CD14-positive monocyte (primary cell): ENCODE measurements around the gene EXD3. TPM values are rescaled to one million over a fixed set of nuclear protein-coding genes. Genes with fewer than 3 reads are reported as not detected.

ENCODE experiments used
- DNase-seq, 3 donors: peaks; one replicate each; pipeline ENCODE4 v3.0.0-alpha.2; 2011 to 2022
- H2AFZ ChIP-seq: 2 replicates; pipeline ENCODE4 v1.6.0; 2012; ENCODE audit warnings: mild to moderate bottlenecking, low read depth, low read length, inconsistent platforms; ENCODE audit not compliant: insufficient read depth, poor library complexity, severe bottlenecking
- H3K27ac ChIP-seq, 2 donors: 1 replicate in 1 of 2; 2 replicates in 1 of 2; pipeline ENCODE4 v1.5.1; 2012 to 2013; ENCODE audit warnings: low read length in 2 of 2, control low read depth in 1 of 2, inconsistent platforms in 1 of 2, low read depth in 1 of 2, mild to moderate bottlenecking in 1 of 2
- H3K27me3 ChIP-seq, 2 donors: one replicate each; pipeline versions ENCODE4 v1.6.0 to v1.6.1; 2011 to 2013; ENCODE audit warnings: low read length in 2 of 2; ENCODE audit not compliant: control insufficient read depth in 2 of 2, insufficient read depth in 2 of 2
- H3K36me3 ChIP-seq, 2 donors: replicated peaks in 1 of 2; 1 replicate in 1 of 2; 2 replicates in 1 of 2; pipeline versions ENCODE4 v1.5.1 to v1.6.1; 2012 to 2013; ENCODE audit warnings: low read length in 2 of 2, control low read depth in 1 of 2, inconsistent platforms in 1 of 2, mild to moderate bottlenecking in 1 of 2; ENCODE audit not compliant: insufficient read depth in 2 of 2, control insufficient read depth in 1 of 2
- H3K4me1 ChIP-seq, 2 donors: 1 replicate in 1 of 2; 2 replicates in 1 of 2; pipeline versions ENCODE4 v1.5.1 to v1.6.1; 2012 to 2013; ENCODE audit warnings: low read length in 2 of 2, control low read depth in 1 of 2, inconsistent platforms in 1 of 2, mild to moderate bottlenecking in 1 of 2, moderate library complexity in 1 of 2; ENCODE audit not compliant: insufficient read depth in 2 of 2, control insufficient read depth in 1 of 2
- H3K4me2 ChIP-seq: replicated peaks from 2 replicates; pipeline ENCODE3; 2012; ENCODE audit warnings: low read length, moderate library complexity, mild to moderate bottlenecking; ENCODE audit not compliant: poor library complexity, severe bottlenecking; ENCODE audit errors: extremely low read depth
- H3K4me3 ChIP-seq, 3 experiments: fragments of 200-600 bp in 1 of 3; sonication (generic) in 1 of 3; replicated peaks in 1 of 3; 1 replicate in 2 of 3; 2 replicates in 1 of 3; pipeline ENCODE4 v1.5.1; 2011 to 2013; ENCODE audit warnings: low read length in 3 of 3, mild to moderate bottlenecking in 3 of 3, control low read depth in 2 of 3, low read depth in 2 of 3, inconsistent platforms in 1 of 3, moderate library complexity in 1 of 3
- H3K79me2 ChIP-seq: 2 replicates; pipeline ENCODE4 v1.6.0; 2012; ENCODE audit warnings: mild to moderate bottlenecking, control low read depth, inconsistent platforms, low read length, moderate library complexity; ENCODE audit not compliant: insufficient read depth
- H3K9ac ChIP-seq: 2 replicates; pipeline ENCODE4 v1.6.0; 2017; ENCODE audit warnings: low read length, mild to moderate bottlenecking; ENCODE audit not compliant: insufficient read depth, poor library complexity, severe bottlenecking
- H3K9me3 ChIP-seq, 2 donors: replicated peaks in 1 of 2; 1 replicate in 1 of 2; 2 replicates in 1 of 2; pipeline versions ENCODE4 v1.5.1 to v1.6.1; 2012 to 2013; ENCODE audit warnings: low read length in 2 of 2, control low read depth in 1 of 2; ENCODE audit not compliant: control insufficient read depth in 1 of 2, insufficient read depth in 1 of 2
- H4K20me1 ChIP-seq: 2 replicates; pipeline ENCODE4 v1.6.0; 2012; ENCODE audit warnings: mild to moderate bottlenecking, low read length, control low read depth, moderate library complexity; ENCODE audit not compliant: insufficient read depth
- H3K27ac Mint-ChIP-seq, 7 donors: one replicate each; pipeline ENCODE4 v1.8.0; 2020; ENCODE audit warnings: mild to moderate bottlenecking in 7 of 7, mixed read lengths in 7 of 7, moderate library complexity in 6 of 7, inconsistent platforms in 2 of 7
- H3K27me3 Mint-ChIP-seq, 3 donors: one replicate each; pipeline ENCODE4 v1.8.0; 2021 to 2022; ENCODE audit warnings: low read depth in 3 of 3, mild to moderate bottlenecking in 3 of 3, mixed read lengths in 3 of 3, moderate library complexity in 3 of 3, inconsistent platforms in 1 of 3
- H3K36me3 Mint-ChIP-seq, 2 donors: one replicate each; pipeline ENCODE4 v1.8.0; 2020; ENCODE audit warnings: mixed read lengths in 2 of 2, inconsistent platforms in 1 of 2, mild to moderate bottlenecking in 1 of 2
- H3K4me1 Mint-ChIP-seq: one replicate; pipeline ENCODE4 v1.8.0; 2020; ENCODE audit warnings: mild to moderate bottlenecking, mixed read lengths
- H3K4me3 Mint-ChIP-seq, 2 donors: one replicate each; pipeline ENCODE4 v1.8.0; 2020; ENCODE audit warnings: mild to moderate bottlenecking in 2 of 2, mixed read lengths in 2 of 2, moderate library complexity in 1 of 2
- H3K9me3 Mint-ChIP-seq, 7 donors: one replicate each; pipeline ENCODE4 v1.8.0; 2020 to 2022; ENCODE audit warnings: mixed read lengths in 7 of 7, mild to moderate bottlenecking in 6 of 7, moderate library complexity in 6 of 7, inconsistent platforms in 2 of 7
- WGBS: methylation state at CpG from one replicate; pipeline ENCODE4 v1.1.5; 2013; ENCODE audit warnings: missing lambda C conversion rate; ENCODE audit not compliant: insufficient coverage; 5-methylcytosine and 5-hydroxymethylcytosine counted together
- intact Hi-C, 2 donors: fragments of 100-400 bp; cut with micrococcal nuclease; formaldehyde crosslinking; loops; one replicate each; pipeline versions ENCODE4 v1.15.0 to v1.15.1; 2023
- polyA plus RNA-seq, 3 donors: library from polyadenylated mRNA; depleted of rRNA in 1 of 3; unstranded in 2 of 3; stranded (reverse) in 1 of 3; fragments of 300-500 nt in 2 of 3; fragments of >200 nt in 1 of 3; fragmentation: Illumina TruSeq in 2 of 3; gene quantifications; 1 replicate in 2 of 3; 2 replicates in 1 of 3; pipeline ENCODE4 v1.2.3, GENCODE V29; 2012 to 2021
- TF ChIP-seq, protein P1 (sequence below): fragments of 200-600 bp; IDR thresholded peaks from one replicate; pipeline ENCODE4 v1.8.0; 2022; ENCODE audit warnings: antibody characterized with exemption, mild to moderate bottlenecking

EXD3 gene
- polyA plus RNA-seq, 3 donors, result 2.0 to 10.8 (median 3.0) TPM

DNA sequence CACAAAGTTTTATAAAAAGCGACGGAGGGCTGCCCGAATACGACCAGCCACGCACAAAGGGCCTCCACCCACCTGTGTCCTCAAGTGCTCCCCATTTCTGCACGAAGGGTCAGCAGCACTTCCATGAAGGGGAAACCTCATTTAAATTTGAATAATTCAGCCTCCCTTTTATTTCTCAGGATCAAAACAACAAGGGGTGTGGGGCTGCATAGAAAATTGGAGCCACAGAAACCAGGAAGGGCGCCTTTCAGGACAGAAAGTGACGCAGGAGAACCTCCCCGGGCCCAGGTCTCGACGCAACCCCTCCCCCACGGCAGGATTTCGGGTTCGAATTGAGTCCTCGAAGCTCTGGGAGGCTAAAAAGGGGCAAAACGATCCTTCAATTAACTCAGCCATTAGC is 123.0 kb downstream of the EXD3 start:
- Histone ChIP-seq H3K9ac (no peak overlapping the region), H3K9me3 (peaks cover 2 to 9% of the 10 kb centered on the region in 2 donors), H3K79me2 (no peaks in the 10 kb centered on the region), H3K27ac (no peak overlapping the region), H3K4me1 (peaks cover 15 to 28% of the 10 kb centered on the region in 2 donors), H4K20me1 (no peaks in the 10 kb centered on the region), H3K4me3 (no peak overlapping the region), H3K4me2 (no peak overlapping the region), H3K36me3 (no peaks in the 10 kb centered on the region), H2AFZ (no peak overlapping the region), H3K27me3 (peaks cover 38 to 78% of the 10 kb centered on the region in 2 donors)
- peaks cover 61 to 86% (median 67%) of the 10 kb centered on the region in 3 donors for H3K27me3 Mint-ChIP-seq
- peaks cover 0 to 17% (median 11%) of the 10 kb centered on the region in 7 donors for H3K9me3 Mint-ChIP-seq
- 89% methylated on average over 13 of the region's 16 CpGs for WGBS
- peak overlapping the region in 1 of 2 donors; percentile 82 for H3K4me3 Mint-ChIP-seq
- H3K27ac Mint-ChIP-seq, result peak overlapping the region in 1 of 7 donors; percentile 33
- TF ChIP-seq, protein P1, sequence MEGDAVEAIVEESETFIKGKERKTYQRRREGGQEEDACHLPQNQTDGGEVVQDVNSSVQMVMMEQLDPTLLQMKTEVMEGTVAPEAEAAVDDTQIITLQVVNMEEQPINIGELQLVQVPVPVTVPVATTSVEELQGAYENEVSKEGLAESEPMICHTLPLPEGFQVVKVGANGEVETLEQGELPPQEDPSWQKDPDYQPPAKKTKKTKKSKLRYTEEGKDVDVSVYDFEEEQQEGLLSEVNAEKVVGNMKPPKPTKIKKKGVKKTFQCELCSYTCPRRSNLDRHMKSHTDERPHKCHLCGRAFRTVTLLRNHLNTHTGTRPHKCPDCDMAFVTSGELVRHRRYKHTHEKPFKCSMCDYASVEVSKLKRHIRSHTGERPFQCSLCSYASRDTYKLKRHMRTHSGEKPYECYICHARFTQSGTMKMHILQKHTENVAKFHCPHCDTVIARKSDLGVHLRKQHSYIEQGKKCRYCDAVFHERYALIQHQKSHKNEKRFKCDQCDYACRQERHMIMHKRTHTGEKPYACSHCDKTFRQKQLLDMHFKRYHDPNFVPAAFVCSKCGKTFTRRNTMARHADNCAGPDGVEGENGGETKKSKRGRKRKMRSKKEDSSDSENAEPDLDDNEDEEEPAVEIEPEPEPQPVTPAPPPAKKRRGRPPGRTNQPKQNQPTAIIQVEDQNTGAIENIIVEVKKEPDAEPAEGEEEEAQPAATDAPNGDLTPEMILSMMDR, result no peak
- peaks cover 19% of the 10 kb centered on the region for H3K4me1 Mint-ChIP-seq
- intact Hi-C loops, result loop anchor here in 1 of 2 donors (10.0 kb wide), 2 partner anchors 145 to 225 kb away; partner anchors contain the start of gene ENTPD8
- no peak for DNase-seq
- peaks cover 3 to 9% of the 10 kb centered on the region in 2 donors for H3K36me3 Mint-ChIP-seq

DNA sequence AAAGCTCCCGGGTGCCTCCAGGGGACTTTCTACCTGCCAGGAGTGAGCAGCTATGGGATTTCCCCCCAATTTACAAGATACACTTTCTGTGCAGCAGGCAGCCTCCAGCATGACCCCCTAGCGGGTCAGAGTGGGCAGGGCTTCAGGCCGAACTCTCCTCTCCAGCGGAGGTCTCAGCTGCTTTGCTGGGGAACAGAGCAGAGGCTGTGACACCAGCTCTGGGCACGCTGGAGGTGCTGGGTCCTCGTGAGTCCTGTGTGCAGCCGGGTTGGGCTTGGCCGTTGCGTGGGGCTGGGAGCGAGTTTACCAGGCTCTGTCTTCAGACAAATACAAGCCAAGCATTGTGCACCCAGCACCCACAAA is 123.8 kb downstream of the EXD3 start:
- Histone ChIP-seq H2AFZ (no peak overlapping the region), H3K4me3 (no peak overlapping the region), H3K36me3 (no peaks in the 10 kb centered on the region), H3K27ac (no peak overlapping the region), H3K9ac (no peak overlapping the region), H4K20me1 (no peaks in the 10 kb centered on the region), H3K4me1 (peaks cover 18 to 32% of the 10 kb centered on the region in 2 donors), H3K27me3 (peaks cover 46 to 78% of the 10 kb centered on the region in 2 donors), H3K79me2 (no peaks in the 10 kb centered on the region), H3K9me3 (peaks cover 10 to 16% of the 10 kb centered on the region in 2 donors), H3K4me2 (no peak overlapping the region)
- no peak for DNase-seq
- H3K27ac Mint-ChIP-seq, result no peak overlapping the region
- H3K9me3 Mint-ChIP-seq, result peaks cover 5 to 24% (median 16%) of the 10 kb centered on the region in 7 donors
- TF ChIP-seq, protein P1, result no peak
- H3K4me3 Mint-ChIP-seq, result peak overlapping the region in 1 of 2 donors; percentile 67
- peaks cover 23% of the 10 kb centered on the region for H3K4me1 Mint-ChIP-seq
- peaks cover 65 to 86% (median 74%) of the 10 kb centered on the region in 3 donors for H3K27me3 Mint-ChIP-seq
- WGBS, result 91% methylated on average over 7 of the region's 10 CpGs
- peaks cover 3 to 14% of the 10 kb centered on the region in 2 donors for H3K36me3 Mint-ChIP-seq
- intact Hi-C loops, result loop anchor here in 1 of 2 donors (10.0 kb wide), 2 partner anchors 146 to 226 kb away; partner anchors contain the start of gene ENTPD8
